Heart right ventricle (tissue), 16 donors: ENCODE results near the gene MX1. TPM values are rescaled to one million over a fixed set of nuclear protein-coding genes. Genes with fewer than 3 reads are reported as not detected.

ENCODE experiments used
- ATAC-seq, 8 donors: fragments of 200-7000 bp; cut with Tn5 transposase; one replicate each; pipeline ENCODE4 v1.9.1; 2020; ENCODE audit warnings: mild to moderate bottlenecking in 8 of 8, moderate library complexity in 8 of 8, moderate number of reproducible peaks in 1 of 8
- DNase-seq, 2 donors: peaks; one replicate each; pipeline ENCODE4 v3.0.0-alpha.2; 2020
- H3K27ac ChIP-seq, 10 donors: fragments of 200-600 bp; sonication (generic) in 2 of 10; one replicate each; pipeline versions ENCODE4 v1.5.0 to v1.8.0; 2020 to 2022; ENCODE audit warnings: mild to moderate bottlenecking in 3 of 10
- H3K27me3 ChIP-seq, 7 donors: fragments of 200-600 bp; one replicate each; pipeline ENCODE4 v1.8.0; 2021 to 2022; ENCODE audit warnings: mild to moderate bottlenecking in 2 of 7
- H3K36me3 ChIP-seq, 9 donors: fragments of 200-600 bp; sonication (generic) in 1 of 9; one replicate each; pipeline versions ENCODE4 v1.5.0 to v1.8.0; 2020 to 2022; ENCODE audit warnings: mild to moderate bottlenecking in 2 of 9
- H3K4me1 ChIP-seq, 9 donors: fragments of 200-600 bp; sonication (generic) in 1 of 9; one replicate each; pipeline versions ENCODE4 v1.5.0 to v1.8.0; 2020 to 2022; ENCODE audit warnings: mild to moderate bottlenecking in 4 of 9
- H3K4me3 ChIP-seq, 10 donors: fragments of 200-600 bp; sonication (generic) in 2 of 10; one replicate each; pipeline versions ENCODE4 v1.5.0 to v1.8.0; 2020 to 2022; ENCODE audit warnings: mild to moderate bottlenecking in 7 of 10, moderate library complexity in 2 of 10
- H3K9me3 ChIP-seq, 11 donors: fragments of 200-600 bp in 10 of 11; sonication (generic) in 2 of 11; one replicate each; pipeline versions ENCODE4 v1.5.0 to v1.8.0; 2013 to 2022; ENCODE audit warnings: mild to moderate bottlenecking in 2 of 11, control low read depth in 1 of 11, moderate library complexity in 1 of 11
- WGBS, 2 donors: extraction: QIAGEN DNeasy Blood & Tissue Kit; methylation state at CpG; one replicate each; pipeline ENCODE4 v1.1.7; 2013; ENCODE audit warnings: inconsistent platforms in 1 of 2; 5-methylcytosine and 5-hydroxymethylcytosine counted together
- intact Hi-C, 10 donors: fragments of 100-400 bp; cut with DNase I; formaldehyde crosslinking; loops; one replicate each; pipeline versions ENCODE4 v1.11.1 to v1.14.2; 2022
- polyA plus RNA-seq, 2 donors: library from polyadenylated mRNA; stranded (reverse); fragments of 200-250 nt; gene quantifications; one replicate each; pipeline ENCODE4 v1.2.3, GENCODE V29; 2013
- total RNA-seq, 10 donors: library from RNA; stranded (reverse); fragmentation: NEBNext Ultra II Directional in 3 of 10; extraction: Animal tissue kit (Norgen Biotek cat#: 25700) in 3 of 10; gene quantifications; one replicate each; pipeline versions ENCODE4 v1.2.1 to v1.2.4, GENCODE V29; 2021 to 2023
- TF ChIP-seq, protein P1 (sequence below), 9 donors: fragments of 200-600 bp; sonication (generic) in 2 of 9; IDR thresholded peaks; one replicate each; pipeline versions ENCODE4 v1.5.0 to v1.8.0; 2021 to 2022; ENCODE audit warnings: antibody characterized with exemption in 9 of 9, mild to moderate bottlenecking in 5 of 9, moderate library complexity in 1 of 9
- donor health status: Arrhythmogenic right ventricular cardiomyopathy.
- donor health status: ischemic (EF 13 %, LVEDD 7.1; RV severe dilation, severe dysfunction).
- donor health status: healthy with polysubstance abuse.
- donor health status: DM: no; HTN: yes; CAD: no.
- donor health status: DM: no; HTN: no; CAD: no.
- donor health status: ischemic (EF 25% LVEDD 6.9; RV normal size, moderate dysfunction).
- donor health status: ischemic (EF 25% LVEDD 5.7; RV mildly dilated, moderate dysfunction).
- donor health status: healthy.
- donor health status: DM: yes; HTN: yes; CAD: no.
- donor health status: Ischemic cardiomyopathy.
- donor health status: ischemic (EF 35%, LVEDD 5.7; RV mildly dilated, moderate dysfunction).
- donor health status: nonischemic (EF 11% LVEDD 7.7; RV severe dilation, severe dysfunction).
- donor health status: DM: yes; HTN: yes; CAD: no.
- donor health status: PGD.
- donor health status: ischemic (EF 29% LVEDD 5.4; RV normal size, mild dysfunction).
- donor health status: nonischemic (EF 23%, LVEDD 6.1; RV moderate dilation, normal function).

Gene MX1
- total and polyA plus RNA-seq, 12 donors = 5.4 to 50.0 (median 18.1) TPM

GRCh38 chr21:41379901-41380300 is 46.1 kb upstream of the MX1 start:
- TF ChIP-seq, protein P1, sequence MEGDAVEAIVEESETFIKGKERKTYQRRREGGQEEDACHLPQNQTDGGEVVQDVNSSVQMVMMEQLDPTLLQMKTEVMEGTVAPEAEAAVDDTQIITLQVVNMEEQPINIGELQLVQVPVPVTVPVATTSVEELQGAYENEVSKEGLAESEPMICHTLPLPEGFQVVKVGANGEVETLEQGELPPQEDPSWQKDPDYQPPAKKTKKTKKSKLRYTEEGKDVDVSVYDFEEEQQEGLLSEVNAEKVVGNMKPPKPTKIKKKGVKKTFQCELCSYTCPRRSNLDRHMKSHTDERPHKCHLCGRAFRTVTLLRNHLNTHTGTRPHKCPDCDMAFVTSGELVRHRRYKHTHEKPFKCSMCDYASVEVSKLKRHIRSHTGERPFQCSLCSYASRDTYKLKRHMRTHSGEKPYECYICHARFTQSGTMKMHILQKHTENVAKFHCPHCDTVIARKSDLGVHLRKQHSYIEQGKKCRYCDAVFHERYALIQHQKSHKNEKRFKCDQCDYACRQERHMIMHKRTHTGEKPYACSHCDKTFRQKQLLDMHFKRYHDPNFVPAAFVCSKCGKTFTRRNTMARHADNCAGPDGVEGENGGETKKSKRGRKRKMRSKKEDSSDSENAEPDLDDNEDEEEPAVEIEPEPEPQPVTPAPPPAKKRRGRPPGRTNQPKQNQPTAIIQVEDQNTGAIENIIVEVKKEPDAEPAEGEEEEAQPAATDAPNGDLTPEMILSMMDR (IDR thresholded peaks at IDR 0.05) = no peak
- no peak overlapping the region for H3K27ac ChIP-seq
- no peaks in the 10 kb centered on the region for H3K9me3 ChIP-seq
- DNase-seq = no peak
- no peaks in the 10 kb centered on the region for H3K27me3 ChIP-seq
- no peaks in the 10 kb centered on the region for H3K4me1 ChIP-seq
- ATAC-seq = no peak
- intact Hi-C loops = no loop called here
- no peak overlapping the region for H3K4me3 ChIP-seq
- peaks cover 0 to 97% (median 20%) of the 10 kb centered on the region in 9 donors for H3K36me3 ChIP-seq
- 94 to 96% methylated on average over 12 of the region's 12 CpGs for WGBS, 2 donors

- DNase-seq (no peak), ATAC-seq (no peak)
- Histone ChIP-seq H3K27me3 (no peaks in the 10 kb centered on the region), H3K9me3 (no peaks in the 10 kb centered on the region), H3K4me3 (no peak overlapping the region), H3K27ac (no peak overlapping the region), H3K4me1 (no peaks in the 10 kb centered on the region), H3K36me3 (peaks cover 0 to 98% (median 20%) of the 10 kb centered on the region in 9 donors)
- intact Hi-C loops = no loop called here
- TF ChIP-seq, protein P1 (IDR thresholded peaks at IDR 0.05) = no peak
These were observed 44.3 kb upstream of the MX1 start for GRCh38 chr21:41381731-41382130.

- DNase-seq (no peak), ATAC-seq (peak in 1 of 8 donors; percentile 18)
- WGBS, 2 donors = 84 to 86% methylated on average over 14 of the region's 14 CpGs
- TF ChIP-seq, protein P1 (IDR thresholded peaks at IDR 0.05) = no peak
- intact Hi-C loops = loop anchor here in 1 of 10 donors (5.0 kb wide), 1 partner anchor 50 kb away; no protein-coding TSS in a partner anchor
- Histone ChIP-seq H3K4me1 (no peaks in the 10 kb centered on the region), H3K4me3 (no peak overlapping the region), H3K27ac (no peak overlapping the region), H3K36me3 (peaks cover 0 to 97% (median 13%) of the 10 kb centered on the region in 9 donors), H3K27me3 (peaks cover 0 to 3% (median 0%) of the 10 kb centered on the region in 7 donors), H3K9me3 (no peaks in the 10 kb centered on the region)
These were observed 38.8 kb upstream of the MX1 start for GRCh38 chr21:41387042-41387819.

DNA sequence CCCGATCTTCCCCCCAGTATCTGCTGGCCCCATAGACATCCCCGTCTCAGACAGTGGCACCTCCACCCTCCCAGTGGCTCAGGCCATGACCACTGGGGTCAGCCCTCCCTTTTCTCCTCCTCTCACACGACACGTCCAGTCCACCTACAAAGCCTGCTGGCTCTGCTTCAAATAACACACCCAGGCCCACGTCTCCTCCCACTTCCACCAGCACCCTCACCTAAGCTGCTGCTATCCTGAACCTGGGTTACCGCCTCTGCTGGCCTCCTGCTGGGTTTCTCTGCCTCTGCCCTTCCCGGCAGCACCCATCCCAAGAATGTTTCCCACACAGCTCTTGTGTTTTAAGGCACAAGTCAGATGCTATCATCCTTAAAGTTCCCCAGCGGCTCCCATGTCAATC is 38.2 kb upstream of the MX1 start:
- no peak overlapping the region for H3K4me3 ChIP-seq
- H3K9me3 ChIP-seq = no peaks in the 10 kb centered on the region
- no peak overlapping the region for H3K27ac ChIP-seq
- no peaks in the 10 kb centered on the region for H3K4me1 ChIP-seq
- TF ChIP-seq, protein P1 (IDR thresholded peaks at IDR 0.05) = no peak
- 82 to 87% methylated on average over 8 of the region's 8 CpGs for WGBS, 2 donors
- intact Hi-C loops = loop anchor here in 1 of 10 donors (5.0 kb wide), 1 partner anchor 49 kb away; no protein-coding TSS in a partner anchor
- no peak for DNase-seq
- peak in 1 of 8 donors; percentile 18 for ATAC-seq
- peaks cover 0 to 97% (median 7%) of the 10 kb centered on the region in 9 donors for H3K36me3 ChIP-seq
- H3K27me3 ChIP-seq = peaks cover 0 to 3% (median 0%) of the 10 kb centered on the region in 7 donors
